GM10266 (cell line): ENCODE results near the gene RBM45.

ENCODE experiments used
- DNase-seq: peaks from one replicate; pipeline ENCODE4 v3.0.0; 2012; ENCODE audit errors: extremely low spot score
- TF ChIP-seq, protein P1 (sequence below): IDR thresholded peaks from 2 replicates; pipeline ENCODE4 v1.5.1; 2012; ENCODE audit warnings: mild to moderate bottlenecking, low read depth; ENCODE audit not compliant: control insufficient read depth, insufficient read depth; ENCODE audit errors: missing control alignments

The RBM45 gene

DNA sequence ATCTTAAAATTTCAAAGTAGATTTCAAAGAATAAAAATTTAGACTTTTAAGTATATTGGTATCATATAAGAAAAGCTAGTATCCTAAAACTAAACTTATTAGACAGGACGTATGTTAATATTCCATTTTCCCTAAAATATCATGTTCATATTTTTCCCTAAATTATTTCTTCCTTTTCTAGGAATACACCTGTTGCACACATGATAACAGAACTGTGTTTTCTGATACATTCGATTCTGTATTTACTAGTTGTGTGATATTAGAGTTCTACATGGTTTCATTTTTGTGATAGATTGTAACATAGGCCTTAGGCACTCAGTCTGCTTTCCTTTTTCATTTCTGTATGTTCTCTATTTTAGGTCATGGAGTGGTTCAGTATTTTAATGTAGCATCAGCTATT is 10.9 kb downstream of the RBM45 start:
- DNase-seq: no peak
- TF ChIP-seq, protein P1, sequence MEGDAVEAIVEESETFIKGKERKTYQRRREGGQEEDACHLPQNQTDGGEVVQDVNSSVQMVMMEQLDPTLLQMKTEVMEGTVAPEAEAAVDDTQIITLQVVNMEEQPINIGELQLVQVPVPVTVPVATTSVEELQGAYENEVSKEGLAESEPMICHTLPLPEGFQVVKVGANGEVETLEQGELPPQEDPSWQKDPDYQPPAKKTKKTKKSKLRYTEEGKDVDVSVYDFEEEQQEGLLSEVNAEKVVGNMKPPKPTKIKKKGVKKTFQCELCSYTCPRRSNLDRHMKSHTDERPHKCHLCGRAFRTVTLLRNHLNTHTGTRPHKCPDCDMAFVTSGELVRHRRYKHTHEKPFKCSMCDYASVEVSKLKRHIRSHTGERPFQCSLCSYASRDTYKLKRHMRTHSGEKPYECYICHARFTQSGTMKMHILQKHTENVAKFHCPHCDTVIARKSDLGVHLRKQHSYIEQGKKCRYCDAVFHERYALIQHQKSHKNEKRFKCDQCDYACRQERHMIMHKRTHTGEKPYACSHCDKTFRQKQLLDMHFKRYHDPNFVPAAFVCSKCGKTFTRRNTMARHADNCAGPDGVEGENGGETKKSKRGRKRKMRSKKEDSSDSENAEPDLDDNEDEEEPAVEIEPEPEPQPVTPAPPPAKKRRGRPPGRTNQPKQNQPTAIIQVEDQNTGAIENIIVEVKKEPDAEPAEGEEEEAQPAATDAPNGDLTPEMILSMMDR: no peak

DNA sequence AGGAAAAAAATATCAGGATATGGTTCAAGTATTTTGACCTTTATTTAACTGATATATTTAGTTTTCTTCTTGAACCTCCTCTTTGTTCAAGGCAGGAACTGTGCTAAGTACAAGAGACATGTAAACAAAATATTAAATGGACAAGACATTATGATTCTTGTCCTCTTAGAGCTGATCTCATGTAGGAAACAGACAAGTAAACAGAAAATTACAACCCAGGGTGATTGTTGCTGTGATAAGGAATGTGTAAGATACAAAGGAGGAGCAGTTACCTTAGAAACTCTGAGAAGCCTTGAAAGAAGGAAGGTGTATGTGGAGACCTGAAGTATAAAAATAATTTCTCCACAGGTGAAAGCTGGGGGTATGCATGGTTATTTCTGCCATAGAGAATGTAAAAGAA is 12.9 kb downstream of the RBM45 start:
- DNase-seq: no peak
- TF ChIP-seq, protein P1: no peak

DNA sequence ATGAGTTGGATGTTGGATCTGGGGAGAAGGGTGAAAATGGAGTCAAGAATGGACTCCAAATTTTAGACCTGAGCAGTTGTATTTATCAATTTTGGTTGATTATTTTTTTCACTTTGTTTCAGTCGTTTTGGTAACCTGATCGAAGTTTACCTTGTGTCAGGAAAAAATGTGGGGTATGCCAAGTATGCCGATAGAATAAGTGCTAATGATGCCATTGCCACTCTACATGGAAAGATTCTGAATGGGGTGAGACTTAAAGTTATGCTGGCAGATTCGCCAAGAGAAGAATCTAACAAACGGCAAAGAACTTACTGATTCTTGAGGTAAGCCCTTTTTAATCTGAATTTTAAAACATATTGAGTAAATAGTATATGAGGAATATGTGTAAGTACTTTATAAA is 13.6 kb downstream of the RBM45 start:
- TF ChIP-seq, protein P1: no peak
- no peak for DNase-seq

DNA sequence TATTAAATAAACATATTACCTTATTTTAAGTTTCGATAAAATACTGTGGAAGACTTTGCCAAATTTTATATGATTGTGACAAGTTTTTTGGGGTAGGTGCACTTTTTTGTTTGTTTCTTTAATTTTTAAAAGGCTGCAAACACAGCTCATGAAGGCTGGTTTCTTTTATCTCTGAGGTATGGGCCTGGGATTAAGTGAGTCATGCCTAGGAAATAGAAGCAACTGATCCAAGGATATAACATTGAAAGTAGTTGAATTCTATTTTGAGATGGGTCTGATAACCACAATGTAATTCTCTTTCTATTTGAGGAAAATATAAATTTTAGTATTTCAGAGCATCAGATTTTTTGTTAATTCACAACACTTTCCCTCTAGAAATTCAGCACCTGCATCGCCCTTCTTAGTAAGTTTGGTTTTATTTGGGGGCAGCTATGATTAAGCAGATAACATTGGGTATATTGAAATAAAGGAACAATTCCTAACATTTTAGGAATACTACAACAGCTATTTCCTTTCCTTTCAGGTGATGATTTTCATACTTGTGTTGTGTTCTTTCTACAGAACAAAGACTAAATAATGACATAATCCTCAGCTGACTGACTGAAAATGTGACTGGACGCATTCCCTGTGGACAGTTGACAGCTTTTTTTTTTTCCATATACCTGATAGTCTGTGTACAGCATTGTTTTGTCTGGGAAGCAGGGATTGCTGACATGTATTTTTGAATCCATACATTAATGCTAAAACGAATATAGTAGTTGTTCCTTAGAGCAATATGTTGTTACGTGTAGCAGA is 16.8 kb downstream of the RBM45 start:
- TF ChIP-seq, protein P1: no peak
- DNase-seq: no peak

DNA sequence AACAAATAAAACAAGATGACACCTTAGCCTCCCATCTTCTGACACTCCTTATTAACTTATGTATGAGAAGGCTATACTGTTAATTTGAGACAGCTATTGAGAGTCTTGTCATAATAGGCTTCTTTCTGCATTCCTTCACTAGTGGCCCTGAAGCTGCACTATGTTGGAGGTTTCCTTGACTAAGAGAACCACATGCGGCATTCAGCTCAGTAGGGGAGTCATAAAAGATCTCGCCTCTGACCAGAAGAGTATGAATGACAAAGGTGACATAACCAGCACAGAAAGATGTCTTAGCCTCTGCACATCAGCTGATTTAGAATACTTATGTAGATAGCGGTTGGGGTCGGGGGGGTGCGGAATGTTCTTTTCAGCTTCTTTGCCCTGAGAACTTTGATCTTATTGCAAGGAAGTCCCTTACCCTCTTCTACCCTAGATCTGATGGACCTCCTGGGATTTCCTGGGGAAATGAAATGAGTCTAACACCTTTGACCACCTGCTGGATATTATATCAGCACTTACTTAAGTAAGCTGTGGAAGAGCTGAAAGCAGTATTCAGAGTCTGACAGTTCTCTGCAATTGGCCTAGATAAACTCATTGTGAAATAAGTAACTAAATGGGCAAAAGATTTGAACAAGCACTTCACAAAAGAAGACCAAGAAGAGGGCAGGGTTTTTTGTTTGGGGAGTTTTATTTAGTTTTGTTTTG is 24.2 kb downstream of the RBM45 start:
- no peak for DNase-seq
- TF ChIP-seq, protein P1: no peak

DNA sequence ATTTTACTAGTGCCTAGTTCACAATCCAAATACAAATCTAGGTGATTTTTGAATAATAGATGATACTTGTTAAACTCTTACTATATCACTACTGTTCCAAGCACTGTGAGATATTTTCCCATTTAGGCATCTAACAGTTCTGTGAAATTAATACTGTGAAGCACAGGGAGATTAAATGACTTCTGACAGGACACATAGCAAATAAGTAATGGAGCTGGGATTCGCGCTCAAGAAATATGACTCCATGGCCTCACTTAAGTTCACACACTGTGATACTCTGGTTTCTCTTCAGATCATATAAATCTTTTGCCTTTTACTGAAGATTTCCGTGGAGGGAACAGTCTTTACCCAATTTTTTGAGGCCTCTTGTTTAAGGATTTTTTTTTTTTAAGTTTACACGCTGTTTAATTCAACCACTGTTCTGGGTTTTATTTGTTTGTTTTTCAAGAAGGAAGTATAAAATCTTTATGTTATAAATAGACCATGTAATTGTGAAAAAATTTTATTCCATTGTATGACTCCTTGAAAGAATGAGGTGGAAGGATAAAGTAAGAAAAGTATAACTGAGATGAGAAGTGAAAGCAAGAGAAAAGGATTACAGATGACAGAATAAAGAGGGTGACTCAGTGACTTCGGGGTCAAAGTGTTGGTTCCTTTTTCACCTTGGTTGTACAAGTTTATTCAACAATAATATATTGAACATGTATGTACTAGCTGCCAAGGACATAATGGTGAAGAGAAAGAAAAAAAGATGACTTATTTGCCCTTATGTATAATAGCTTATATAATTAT is 30.2 kb downstream of the RBM45 start:
- TF ChIP-seq, protein P1: no peak
- DNase-seq: no peak

DNA sequence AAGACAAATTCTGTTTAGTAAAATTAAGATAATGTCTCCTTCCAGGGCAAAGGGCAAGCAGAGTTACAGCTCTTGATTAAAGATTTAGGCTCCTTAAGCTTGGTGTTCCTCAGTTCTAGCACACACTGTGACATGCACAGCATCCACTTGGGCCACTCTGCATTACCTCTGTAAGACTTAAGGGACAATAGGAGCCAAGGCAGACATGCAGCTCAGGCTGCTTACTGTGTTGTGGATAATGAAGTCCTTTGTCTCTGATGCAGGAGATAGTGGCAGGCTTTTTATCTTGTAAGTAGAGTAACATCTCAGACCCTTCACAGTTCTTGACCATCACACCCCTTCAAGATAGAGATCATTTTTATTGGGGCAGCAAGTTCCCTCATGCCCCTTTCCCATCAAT is 31.2 kb downstream of the RBM45 start:
- TF ChIP-seq, protein P1: no peak
- DNase-seq: no peak
